H9 (cell line): Measurements from ENCODE around the gene CA12. TPM values are rescaled to one million over a fixed set of nuclear protein-coding genes. Genes with fewer than 3 reads are reported as not detected.

Experiments
- DNase-seq: peaks from one replicate; pipeline ENCODE4 v3.0.0-alpha.2; 2017
- H2AFZ ChIP-seq: one replicate; pipeline ENCODE4 v1.6.1; 2013; ENCODE audit warnings: mild to moderate bottlenecking, low read length, control low read depth, moderate library complexity
- H2AK5ac ChIP-seq: 2 replicates; pipeline ENCODE4 v1.6.1; 2013; ENCODE audit warnings: low read length, control low read depth, mixed read lengths; ENCODE audit not compliant: insufficient read length
- H2BK120ac ChIP-seq: one replicate; pipeline ENCODE4 v1.6.1; 2013; ENCODE audit warnings: low read depth, mild to moderate bottlenecking, low read length, control low read depth, inconsistent platforms; ENCODE audit not compliant: poor library complexity, severe bottlenecking
- H2BK12ac ChIP-seq: 2 replicates; pipeline ENCODE4 v1.6.1; 2013; ENCODE audit warnings: low read length, control low read depth, mixed read lengths, low read depth; ENCODE audit not compliant: insufficient read length
- H2BK15ac ChIP-seq: 2 replicates; pipeline ENCODE4 v1.6.1; 2013; ENCODE audit warnings: low read depth, low read length, control low read depth
- H2BK20ac ChIP-seq: one replicate; pipeline ENCODE4 v1.6.1; 2013; ENCODE audit warnings: low read depth, mild to moderate bottlenecking, low read length, control low read depth, inconsistent platforms; ENCODE audit not compliant: poor library complexity, severe bottlenecking
- H2BK5ac ChIP-seq: 2 replicates; pipeline ENCODE4 v1.6.1; 2013; ENCODE audit warnings: low read length, control low read depth, mixed read lengths; ENCODE audit not compliant: insufficient read length
- H3K14ac ChIP-seq: 2 replicates; pipeline ENCODE4 v1.6.1; 2013; ENCODE audit warnings: low read length, control low read depth; ENCODE audit not compliant: insufficient read depth
- H3K18ac ChIP-seq: 2 replicates; pipeline ENCODE4 v1.6.1; 2013; ENCODE audit warnings: low read depth, mild to moderate bottlenecking, mixed read lengths, low read length, control low read depth; ENCODE audit not compliant: insufficient read length
- H3K23ac ChIP-seq: 2 replicates; pipeline ENCODE4 v1.6.1; 2013; ENCODE audit warnings: low read length, control low read depth, mixed read lengths, low read depth; ENCODE audit not compliant: insufficient read length
- H3K23me2 ChIP-seq: 2 replicates; pipeline ENCODE4 v1.6.1; 2013; ENCODE audit warnings: low read depth, mild to moderate bottlenecking, mixed read lengths, low read length, control low read depth; ENCODE audit not compliant: insufficient read length, poor library complexity, severe bottlenecking
- H3K27ac ChIP-seq: 2 replicates; pipeline ENCODE4 v1.5.1; 2013; ENCODE audit warnings: low read length, control low read depth, mixed read lengths, low read depth; ENCODE audit not compliant: insufficient read length
- H3K27me3 ChIP-seq: 2 replicates; pipeline ENCODE4 v1.6.1; 2013; ENCODE audit warnings: low read length, control low read depth, inconsistent platforms; ENCODE audit not compliant: insufficient read depth
- H3K4ac ChIP-seq: 2 replicates; pipeline ENCODE4 v1.6.1; 2013; ENCODE audit warnings: low read depth, mild to moderate bottlenecking, control low read depth, inconsistent platforms, low read length, moderate library complexity
- H3K4me1 ChIP-seq: 2 replicates; pipeline ENCODE4 v1.6.1; 2013; ENCODE audit warnings: low read length, control low read depth, inconsistent platforms; ENCODE audit not compliant: insufficient read depth
- H3K4me2 ChIP-seq: 2 replicates; pipeline ENCODE4 v1.6.1; 2013; ENCODE audit warnings: low read length, control low read depth, mixed read lengths; ENCODE audit not compliant: insufficient read length, insufficient read depth
- H3K56ac ChIP-seq: 2 replicates; pipeline ENCODE4 v1.6.1; 2013; ENCODE audit warnings: low read depth, mild to moderate bottlenecking, mixed read lengths, low read length, control low read depth; ENCODE audit not compliant: insufficient read length
- H3K79me1 ChIP-seq: 2 replicates; pipeline ENCODE4 v1.6.1; 2013; ENCODE audit warnings: low read depth, mild to moderate bottlenecking, moderate library complexity, low read length, control low read depth, inconsistent platforms; ENCODE audit not compliant: insufficient read depth, poor library complexity, severe bottlenecking
- H3K79me2 ChIP-seq: 2 replicates; pipeline ENCODE4 v1.6.1; 2013; ENCODE audit warnings: low read length, control low read depth, inconsistent platforms; ENCODE audit not compliant: insufficient read depth
- H3K9ac ChIP-seq: 2 replicates; pipeline ENCODE4 v1.6.1; 2013; ENCODE audit warnings: low read length, control low read depth, mixed read lengths; ENCODE audit not compliant: insufficient read length; ENCODE audit errors: extremely low read depth
- H3K9me3 ChIP-seq: one replicate; pipeline ENCODE4 v1.6.1; 2013; ENCODE audit warnings: low read depth, low read length, inconsistent platforms; ENCODE audit not compliant: control insufficient read depth
- H3T11ph ChIP-seq: one replicate; pipeline ENCODE4 v1.6.1; 2013; ENCODE audit warnings: mild to moderate bottlenecking, low read length, control low read depth, inconsistent platforms
- H4K20me1 ChIP-seq: one replicate; pipeline ENCODE4 v1.6.1; 2013; ENCODE audit not compliant: control insufficient read depth, insufficient read length, insufficient read depth
- H4K5ac ChIP-seq: 2 replicates; pipeline ENCODE4 v1.6.1; 2013; ENCODE audit warnings: low read depth, mild to moderate bottlenecking, mixed read lengths, low read length, control low read depth; ENCODE audit not compliant: insufficient read length
- H4K8ac ChIP-seq: replicated peaks from 2 replicates; pipeline ENCODE4 v1.6.1; 2013; ENCODE audit warnings: low read length, control low read depth, mixed read lengths, low read depth; ENCODE audit not compliant: insufficient read length
- H4K91ac ChIP-seq: 2 replicates; pipeline ENCODE4 v1.6.1; 2013; ENCODE audit warnings: low read depth, mild to moderate bottlenecking, moderate library complexity, mixed read lengths, low read length, control low read depth; ENCODE audit not compliant: insufficient read length
- H3K27ac Mint-ChIP-seq, 3 experiments: 2 replicates in 2 of 3; 3 replicates in 1 of 3; pipeline ENCODE4 v1.8.0; 2020 to 2021; ENCODE audit warnings: mixed read lengths in 3 of 3, mild to moderate bottlenecking in 1 of 3, moderate library complexity in 1 of 3
- H3K27me3 Mint-ChIP-seq: 2 replicates; pipeline ENCODE4 v1.8.0; 2021; ENCODE audit warnings: low read depth, mild to moderate bottlenecking, moderate library complexity, mixed read lengths
- H3K36me3 Mint-ChIP-seq, 3 experiments: 2 replicates in 2 of 3; 3 replicates in 1 of 3; pipeline ENCODE4 v1.8.0; 2020 to 2021; ENCODE audit warnings: low read depth in 3 of 3, mixed read lengths in 3 of 3; ENCODE audit not compliant: insufficient read depth in 1 of 3
- H3K4me1 Mint-ChIP-seq, 2 experiments: 2 replicates each; pipeline ENCODE4 v1.8.0; 2020; ENCODE audit warnings: mixed read lengths in 2 of 2
- H3K4me3 Mint-ChIP-seq, 2 experiments: 2 replicates in 1 of 2; 3 replicates in 1 of 2; pipeline ENCODE4 v1.8.0; 2020 to 2021; ENCODE audit warnings: mild to moderate bottlenecking in 2 of 2, mixed read lengths in 2 of 2, moderate library complexity in 1 of 2
- H3K9me3 Mint-ChIP-seq, 2 experiments: 2 replicates in 1 of 2; 3 replicates in 1 of 2; pipeline ENCODE4 v1.8.0; 2020; ENCODE audit warnings: mild to moderate bottlenecking in 2 of 2, mixed read lengths in 2 of 2, moderate library complexity in 1 of 2
- CTCF ChIP-seq: fragments of 200-600 bp; sonication (generic); conservative IDR thresholded peaks from 3 replicates; pipeline ENCODE4 v1.8.0; 2021; ENCODE audit warnings: antibody characterized with exemption, mild to moderate bottlenecking
- WGBS: extraction: QIAGEN DNeasy Blood & Tissue Kit; methylation state at CpG from one replicate; pipeline ENCODE4 v1.1.7; 2013; ENCODE audit warnings: missing lambda C conversion rate, low lambda C conversion rate, mixed read lengths; ENCODE audit not compliant: insufficient read length; ENCODE audit errors: extremely low coverage; 5-methylcytosine and 5-hydroxymethylcytosine counted together
- total RNA-seq: library from RNA; stranded (reverse); gene quantifications from 2 replicates; pipeline ENCODE4 v1.2.1, GENCODE V29; 2021

CA12 gene
- total RNA-seq, 1 experiment from 2014 or later, result 0.68 TPM

- no peak overlapping the region for H2AK5ac ChIP-seq
- no peak overlapping the region for H3K27ac ChIP-seq
- H2BK5ac ChIP-seq, result no peak overlapping the region
- no peak for TF ChIP-seq CTCF
- no peak for DNase-seq
- H3K9me3 ChIP-seq, result no peaks in the 10 kb centered on the region
- no peak overlapping the region for H3K18ac ChIP-seq
- H3K4me1 ChIP-seq, result no peaks in the 10 kb centered on the region
- H3K23ac ChIP-seq, result no peak overlapping the region
- no peak overlapping the region for H3K9ac ChIP-seq
- no peak overlapping the region for H2BK120ac ChIP-seq
- no peak overlapping the region for H3K56ac ChIP-seq
- no peak overlapping the region for H3K4me2 ChIP-seq
- no peak overlapping the region for H3T11ph ChIP-seq
- H4K20me1 ChIP-seq, result no peaks in the 10 kb centered on the region
- no peak overlapping the region for H2AFZ ChIP-seq
- no peaks in the 10 kb centered on the region for H3K27me3 ChIP-seq
- no peak overlapping the region for H2BK15ac ChIP-seq
- no peak overlapping the region for H2BK20ac ChIP-seq
- H3K79me2 ChIP-seq, result no peaks in the 10 kb centered on the region
- Mint-ChIP-seq H3K27me3 (peaks cover 14% of the 10 kb centered on the region), H3K4me1 (peaks cover 18 to 28% of the 10 kb centered on the region in 2 experiments), H3K4me3 (no peak overlapping the region), H3K36me3 (no peaks in the 10 kb centered on the region), H3K27ac (peak overlapping the region in 1 of 3 experiments; percentile 66; a peak in 1 of 7 replicates), H3K9me3 (no peaks in the 10 kb centered on the region)
- no CpG with 5 or more reads among the region's 12 CpGs for WGBS
- H4K5ac ChIP-seq, result no peak overlapping the region
- no peaks in the 10 kb centered on the region for H3K23me2 ChIP-seq
- no peak overlapping the region for H4K8ac ChIP-seq
- no peak overlapping the region for H2BK12ac ChIP-seq
- H3K4ac ChIP-seq, result no peak overlapping the region
- H4K91ac ChIP-seq, result no peak overlapping the region
- no peaks in the 10 kb centered on the region for H3K79me1 ChIP-seq
- H3K14ac ChIP-seq, result no peak overlapping the region
Observed at GRCh38 chr15:63372018-63372705, 9.5 kb downstream of the CA12 start.
